ENCODE measurements around the gene GLO1.
"Not testable (repeated sequence)": the region's sequence is repeated elsewhere in the genome, so short reads cannot be mapped to it uniquely, and the experiment has no call there.

The GLO1 gene

GRCh38 chr6:38708496-38708895, 5.6 kb upstream of the GLO1 start:
- TF ChIP-seq CTCF (IDR thresholded peaks at IDR 0.05; ENCODE audit: insufficient read depth, missing control alignments) = no peak
- DNase-seq (ENCODE audit: insufficient read length, low spot score) (no peak), FAIRE-seq (no peak)

GRCh38 chr6:38705924-38706323, 3.0 kb upstream of the GLO1 start:
- no peak for TF ChIP-seq CTCF (IDR thresholded peaks at IDR 0.05; ENCODE audit: insufficient read depth, missing control alignments)
- FAIRE-seq = no peak

GRCh38 chr6:38703949-38704590, 1.1 kb upstream of the GLO1 start:
- no peak for FAIRE-seq
- DNase-seq (ENCODE audit: insufficient read length, low spot score) = no peak
- TF ChIP-seq CTCF (IDR thresholded peaks at IDR 0.05; ENCODE audit: insufficient read depth, missing control alignments) = no peak

More at GRCh38 chr6:38705924-38706323, 3.0 kb upstream of the GLO1 start:
- no peak for DNase-seq (ENCODE audit: insufficient read length, low spot score)

- FAIRE-seq = no peak
- TF ChIP-seq CTCF (IDR thresholded peaks at IDR 0.05; ENCODE audit: insufficient read depth, missing control alignments) = no peak
- no peak for DNase-seq (ENCODE audit: insufficient read length, low spot score)
These were observed 1.4 kb downstream of the GLO1 start for GRCh38 chr6:38701551-38701950.

- not testable (repeated sequence) for FAIRE-seq; DNase-seq (ENCODE audit: insufficient read length, low spot score)
These were observed 3.2 kb downstream of the GLO1 start for GRCh38 chr6:38699702-38700101.

GRCh38 chr6:38697846-38698245, 5.1 kb downstream of the GLO1 start:
- TF ChIP-seq CTCF (IDR thresholded peaks at IDR 0.05; ENCODE audit: insufficient read depth, missing control alignments) = no peak
- DNase-seq (ENCODE audit: insufficient read length, low spot score) (no peak), FAIRE-seq (no peak)

GRCh38 chr6:38696345-38696744, 6.6 kb downstream of the GLO1 start:
- TF ChIP-seq CTCF (IDR thresholded peaks at IDR 0.05; ENCODE audit: insufficient read depth, missing control alignments) = no peak
- FAIRE-seq (peak; percentile 11), DNase-seq (ENCODE audit: insufficient read length, low spot score) (no peak)

- no peak for FAIRE-seq
- DNase-seq (ENCODE audit: insufficient read length, low spot score) = no peak
- TF ChIP-seq CTCF (IDR thresholded peaks at IDR 0.05; ENCODE audit: insufficient read depth, missing control alignments) = no peak
These were observed 7.0 kb downstream of the GLO1 start for GRCh38 chr6:38695933-38696332.
